Left ventricle myocardium inferior (tissue), 1 donor: Measurements from ENCODE around the gene NAXD. TPM values are rescaled to one million over a fixed set of nuclear protein-coding genes. Genes with fewer than 3 reads are reported as not detected.

Experiments used
- DNase-seq: peaks from one replicate; pipeline ENCODE4 v3.0.0-alpha.2; 2020
- H3K27ac ChIP-seq: fragments of 200-600 bp; replicated peaks from 2 replicates; pipeline ENCODE4 v1.8.0; 2021
- H3K27me3 ChIP-seq: fragments of 200-600 bp; 2 replicates; pipeline ENCODE4 v1.8.0; 2021; ENCODE audit warnings: low read depth
- H3K36me3 ChIP-seq: fragments of 200-600 bp; 2 replicates; pipeline ENCODE4 v1.8.0; 2021
- H3K4me1 ChIP-seq: fragments of 200-600 bp; 2 replicates; pipeline ENCODE4 v1.8.0; 2021
- H3K4me3 ChIP-seq: fragments of 200-600 bp; 2 replicates; pipeline ENCODE4 v1.8.0; 2021; ENCODE audit warnings: mild to moderate bottlenecking, moderate library complexity
- H3K9me3 ChIP-seq: fragments of 200-600 bp; replicated peaks from 2 replicates; pipeline ENCODE4 v1.8.0; 2021
- CTCF ChIP-seq: fragments of 200-600 bp; IDR thresholded peaks from 2 replicates; pipeline ENCODE4 v1.8.0; 2021; ENCODE audit warnings: antibody characterized with exemption, mild to moderate bottlenecking, borderline replicate concordance
- intact Hi-C: fragments of 100-400 bp; cut with micrococcal nuclease; formaldehyde crosslinking; loops from one replicate; pipeline ENCODE4 v1.11.0; 2022
- total RNA-seq: library from RNA; stranded (reverse); fragmentation: NEBNext Ultra II Directional; extraction: Animal tissue kit (Norgen Biotek cat#: 25700); gene quantifications from one replicate; pipeline ENCODE4 v1.2.1, GENCODE V29; 2021
- donor health status: DM: no; HTN: yes; CAD: no; lungs with severe emphysema.

NAXD gene
- total RNA-seq, 1 donor from 2014 or later: 28.0 TPM

GRCh38 chr13:110583178-110583865 is 32.0 kb upstream of the NAXD start:
- no peaks in the 10 kb centered on the region for H3K4me1 ChIP-seq
- H3K4me3 ChIP-seq: no peak overlapping the region
- intact Hi-C loops: no loop called here
- no peaks in the 10 kb centered on the region for H3K36me3 ChIP-seq
- no peaks in the 10 kb centered on the region for H3K27me3 ChIP-seq
- no peak overlapping the region for H3K27ac ChIP-seq
- TF ChIP-seq CTCF: no peak
- DNase-seq: no peak
- H3K9me3 ChIP-seq: no peaks in the 10 kb centered on the region

- Histone ChIP-seq H3K9me3 (no peaks in the 10 kb centered on the region), H3K27ac (no peak overlapping the region), H3K4me3 (no peak overlapping the region), H3K36me3 (no peaks in the 10 kb centered on the region), H3K27me3 (no peaks in the 10 kb centered on the region), H3K4me1 (no peaks in the 10 kb centered on the region)
- TF ChIP-seq CTCF: no peak
- no peak for DNase-seq
- intact Hi-C loops: loop anchor here (5.0 to 10.0 kb wide), 2 partner anchors 227 to 465 kb away; no protein-coding TSS in a partner anchor
Observed at GRCh38 chr13:110589793-110590390, 25.5 kb upstream of the NAXD start.

GRCh38 chr13:110590577-110590976 is 24.8 kb upstream of the NAXD start:
- no peak for DNase-seq
- no peaks in the 10 kb centered on the region for H3K9me3 ChIP-seq
- intact Hi-C loops: loop anchor here (5.0 to 10.0 kb wide), 2 partner anchors 227 to 464 kb away; no protein-coding TSS in a partner anchor
- no peak for TF ChIP-seq CTCF
- H3K36me3 ChIP-seq: no peaks in the 10 kb centered on the region
- H3K27ac ChIP-seq: no peak overlapping the region
- no peaks in the 10 kb centered on the region for H3K27me3 ChIP-seq
- no peaks in the 10 kb centered on the region for H3K4me1 ChIP-seq
- H3K4me3 ChIP-seq: no peak overlapping the region

- no peak for DNase-seq
Observed at GRCh38 chr13:110592665-110593064, 22.7 kb upstream of the NAXD start.

More at GRCh38 chr13:110592665-110593064, 22.7 kb upstream of the NAXD start:
- no peak overlapping the region for H3K27ac ChIP-seq
- intact Hi-C loops: loop anchor here (5.0 to 10.0 kb wide), 2 partner anchors 225 to 462 kb away; no protein-coding TSS in a partner anchor
- H3K4me1 ChIP-seq: no peaks in the 10 kb centered on the region
- no peaks in the 10 kb centered on the region for H3K27me3 ChIP-seq
- H3K36me3 ChIP-seq: no peaks in the 10 kb centered on the region
- H3K9me3 ChIP-seq: no peaks in the 10 kb centered on the region
- no peak overlapping the region for H3K4me3 ChIP-seq
- TF ChIP-seq CTCF: no peak
